MM.1S (cell line): ENCODE results near the gene PIK3R3.

ENCODE experiments used
- EZH2 ChIP-seq: fragments of 300-600 bp; sonication (generic); optimal IDR thresholded peaks from 2 replicates; pipeline ENCODE3; 2017; ENCODE audit warnings: low read depth, mild to moderate bottlenecking, antibody characterized with exemption, low read length, mixed read lengths
- EZH2phosphoT487 ChIP-seq: fragments of 300-600 bp; sonication (generic); IDR thresholded peaks from 2 replicates; pipeline ENCODE4 v1.6.1; 2018; ENCODE audit warnings: antibody characterized with exemption, low read length

GRCh38 chr1:46175243-46175642 lies 42.8 kb upstream of the PIK3R3 start:
- TF ChIP-seq EZH2phosphoT487 (no peak), EZH2 (no peak)
